GM12892 (cell line): ENCODE measurements around the gene PICALM.

ENCODE experiments used
- POLR2A ChIP-seq: IDR thresholded peaks from 2 replicates; pipeline ENCODE4 v1.6.1; 2011; ENCODE audit warnings: low read depth, low read length, control low read depth
- POLR2AphosphoS5 ChIP-seq: IDR thresholded peaks from 2 replicates; pipeline ENCODE4 v1.6.1; 2011; ENCODE audit warnings: low read depth, low read length, control low read depth
- TAF1 ChIP-seq: IDR thresholded peaks from 2 replicates; pipeline ENCODE4 v1.6.1; 2011; ENCODE audit warnings: low read depth, mild to moderate bottlenecking, control low read depth, low read length, borderline replicate concordance

DNA sequence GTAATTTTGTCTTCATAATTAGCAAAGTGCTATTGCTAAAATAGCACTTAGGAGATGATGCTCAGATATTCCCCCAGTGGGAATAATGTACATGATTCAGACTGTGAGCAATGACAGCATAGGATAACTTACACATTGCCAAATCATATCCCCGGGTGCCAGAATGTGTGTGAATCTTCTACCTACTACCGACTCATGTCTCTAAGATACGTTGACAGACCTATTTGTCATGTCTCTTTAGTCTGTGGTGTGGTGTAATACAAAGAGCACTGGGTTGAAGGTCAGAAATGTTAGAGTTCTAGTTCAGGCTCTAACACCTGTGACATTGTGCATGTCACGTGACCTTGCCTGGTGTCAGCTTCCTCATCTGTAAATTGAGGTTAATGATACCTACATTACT lies 31.0 kb upstream of the PICALM start:
- no peak for TF ChIP-seq TAF1
- no peak for TF ChIP-seq POLR2AphosphoS5
- no peak for TF ChIP-seq POLR2A
